Stimulated activated CD8-positive, alpha-beta memory T cell treated with anti-CD3 and anti-CD28 coated beads, Interleukin-4, amount 100 ng/mL, for 1 hour (primary cell): ENCODE results near the gene PSMA3.
"Not testable (repeated sequence)": the region's sequence is repeated elsewhere in the genome, so short reads cannot be mapped to it uniquely, and the experiment has no call there.

Experiments used
- DNase-seq, 2 donors: peaks; one replicate each; pipeline ENCODE4 v3.0.0-alpha.2; 2020; ENCODE audit warnings: low read depth in 2 of 2, low spot score in 1 of 2

The PSMA3 gene

DNA sequence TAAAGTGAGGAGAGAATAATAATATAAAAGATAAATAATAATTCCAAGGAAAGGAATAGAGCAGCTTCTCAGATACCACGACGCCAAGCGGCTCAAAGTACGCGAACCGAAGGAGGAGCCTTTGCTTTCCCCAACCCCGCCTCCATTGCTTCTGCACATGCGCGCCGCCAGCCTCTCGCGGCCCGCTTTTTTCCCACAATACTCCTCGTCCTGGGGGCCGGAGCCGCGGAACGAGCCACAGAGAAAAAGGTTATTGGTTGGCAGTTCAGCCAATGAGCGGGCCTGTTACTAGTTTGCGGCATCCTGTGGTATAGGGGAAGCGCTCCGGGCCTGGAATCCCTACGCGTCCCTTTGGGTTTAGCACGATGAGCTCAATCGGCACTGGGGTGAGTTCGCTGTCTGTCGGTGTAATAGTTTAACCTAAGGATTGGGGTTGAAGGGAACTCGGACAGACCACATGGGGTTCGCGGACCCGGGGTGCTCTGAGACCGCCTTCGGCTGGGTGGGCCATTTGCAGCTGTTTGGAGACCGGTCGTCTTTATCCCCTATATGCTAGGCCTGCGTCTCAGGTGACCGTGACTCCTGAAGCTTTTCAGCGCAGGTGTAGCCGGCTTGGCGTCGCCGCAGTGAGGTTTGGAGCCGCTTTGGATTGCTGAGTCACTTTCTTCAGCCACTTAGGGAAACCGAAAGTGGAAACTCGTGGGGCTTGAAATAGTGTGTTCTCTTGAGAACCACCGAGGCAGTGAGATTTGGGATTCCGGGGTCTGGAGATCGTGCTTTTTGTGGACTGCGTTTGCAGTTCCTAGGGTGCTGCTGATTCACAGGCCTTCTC is at the start of gene PSMA3:
Gene PSMA3, plus strand, starts transcription at position 288 of the 832 bp plus-strand sequence. Its CDS starts 78 bp downstream, at position 366.
- peak; percentile 94 to 95 for DNase-seq

DNA sequence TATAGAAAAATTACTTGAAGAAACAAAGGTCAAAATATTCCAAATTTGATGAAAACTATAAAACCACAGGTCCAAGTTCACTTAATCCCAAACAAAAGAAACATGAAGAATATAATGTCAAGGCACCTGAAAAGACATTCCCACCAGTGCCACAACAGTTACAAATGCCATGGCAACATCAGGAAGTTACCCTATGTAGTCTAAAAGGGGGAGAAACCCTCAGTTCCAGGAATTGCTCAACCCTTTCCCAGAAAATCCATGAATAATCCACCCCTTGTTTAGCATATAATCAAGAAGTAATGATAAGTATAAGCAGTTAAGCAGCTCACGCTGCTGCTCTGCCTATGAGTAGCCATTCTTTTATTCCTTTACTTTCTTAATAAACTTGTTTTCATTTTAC is 48.4 kb upstream of the PSMA3 start:
- DNase-seq = no peak

DNA sequence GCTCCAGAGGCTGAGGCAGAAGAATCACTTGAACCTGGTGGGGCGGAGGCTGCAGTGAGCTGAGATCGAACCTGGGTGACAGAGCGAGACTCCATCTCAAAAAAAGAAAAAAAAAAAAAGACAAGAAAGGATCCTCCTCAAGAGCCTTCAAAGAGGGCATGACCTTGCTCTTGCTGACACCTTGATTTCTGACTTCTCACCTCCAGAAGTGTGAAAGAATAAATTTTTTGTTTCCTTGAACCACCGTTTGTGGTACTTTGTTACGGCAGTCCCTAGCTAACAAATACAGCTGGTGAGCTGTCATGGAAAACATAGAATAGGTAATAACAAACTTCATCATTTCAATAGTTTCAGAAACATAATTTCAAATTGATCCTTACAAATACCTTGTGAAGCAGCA is 46.6 kb upstream of the PSMA3 start:
- DNase-seq = no peak

DNA sequence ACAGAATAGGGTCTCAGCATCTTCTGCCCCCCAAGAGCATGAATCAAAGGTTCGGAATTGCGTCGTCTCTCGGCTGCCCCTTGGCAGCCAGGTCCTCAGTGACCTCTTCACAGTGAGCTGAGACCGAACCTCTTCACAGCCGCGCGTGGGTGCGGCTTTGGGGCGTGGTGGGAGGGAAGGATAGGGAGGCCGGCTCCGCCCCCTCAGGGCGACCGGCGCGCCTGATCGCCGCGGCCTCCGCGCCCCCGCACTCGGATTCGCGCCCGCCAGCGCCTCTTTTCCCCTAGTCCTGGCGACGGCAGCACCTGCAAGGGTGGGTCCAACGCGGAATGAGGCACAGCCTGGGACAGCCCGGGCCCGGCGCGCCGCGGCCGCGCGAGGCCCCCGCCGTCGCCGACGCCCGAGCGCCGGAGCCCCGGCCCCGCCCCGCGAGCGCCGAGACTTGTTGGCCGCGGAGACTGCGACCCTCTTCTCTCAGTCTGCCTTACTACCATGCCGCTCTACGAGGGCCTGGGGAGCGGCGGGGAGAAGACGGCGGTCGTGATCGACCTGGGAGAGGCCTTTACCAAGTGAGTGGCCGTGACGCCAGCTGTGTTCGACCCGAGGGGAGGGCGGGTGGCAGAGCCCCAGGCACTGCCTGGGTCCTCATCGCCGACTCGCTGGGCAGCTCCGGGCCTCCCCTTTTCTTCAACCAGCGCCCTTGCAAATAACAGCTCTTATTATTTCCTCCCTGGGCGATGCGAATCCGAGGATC is 44.7 kb upstream of the PSMA3 start, which contains the start of gene ACTR10:
Gene ACTR10, plus strand, starts transcription at position 424 of the 754 bp plus-strand sequence. Its CDS starts 69 bp downstream, at position 493.
- DNase-seq = peak; percentile 63 to 76

DNA sequence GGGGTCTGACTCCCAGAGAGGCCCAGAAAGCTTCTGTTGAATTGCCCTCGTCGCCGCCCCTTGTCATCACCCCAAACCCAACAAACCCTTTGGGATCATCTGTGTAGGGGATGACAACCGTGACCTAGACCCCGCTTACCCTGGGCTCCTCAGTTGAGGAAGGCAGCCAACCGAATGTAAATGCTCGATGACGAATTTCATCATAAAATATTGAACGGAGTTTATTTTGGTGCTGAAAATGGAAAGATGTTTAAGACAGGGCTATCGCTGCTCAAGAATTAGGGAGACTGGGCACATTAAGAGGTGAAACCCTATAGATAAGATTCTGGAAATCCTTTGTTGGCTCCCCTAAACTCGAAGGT is 44.2 kb upstream of the PSMA3 start:
- DNase-seq = no peak

DNA sequence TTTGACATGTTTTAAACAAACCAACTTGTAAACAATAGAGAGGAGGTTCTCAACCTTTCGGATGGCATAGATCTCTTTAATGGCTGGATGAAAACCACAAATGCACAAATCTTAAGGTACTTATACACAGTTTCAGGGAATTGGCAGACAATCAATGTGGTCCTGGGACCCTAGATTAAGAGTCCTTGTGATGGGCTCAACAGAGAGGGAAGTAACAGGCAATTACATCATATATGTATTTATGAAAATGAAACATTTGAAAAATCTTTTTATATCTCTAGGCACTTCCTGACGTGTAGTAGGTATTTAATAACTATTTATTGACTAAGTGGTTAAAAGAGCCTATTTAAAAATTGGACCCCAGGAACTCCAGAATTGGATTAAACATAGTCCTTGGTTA is 43.8 kb upstream of the PSMA3 start:
- DNase-seq = no peak

DNA sequence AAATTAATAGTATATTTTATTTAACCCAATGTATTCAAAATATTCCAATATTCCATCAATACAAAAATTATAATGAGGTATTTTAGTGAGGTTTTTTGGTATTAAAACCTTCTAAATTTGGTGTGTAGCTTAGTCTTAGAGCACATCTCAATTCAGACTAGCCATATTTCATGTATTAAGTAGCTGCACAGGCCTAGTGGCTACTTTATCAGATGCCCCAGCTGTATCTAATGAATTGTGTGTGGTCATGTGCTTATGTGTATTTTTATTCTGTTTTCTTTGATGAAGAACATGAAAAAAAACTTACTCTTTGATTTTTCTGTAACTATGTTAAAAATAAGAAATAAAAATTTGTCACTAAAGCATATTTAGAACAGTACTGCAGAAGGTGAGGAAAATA is 31.5 kb upstream of the PSMA3 start:
- no peak for DNase-seq

DNA sequence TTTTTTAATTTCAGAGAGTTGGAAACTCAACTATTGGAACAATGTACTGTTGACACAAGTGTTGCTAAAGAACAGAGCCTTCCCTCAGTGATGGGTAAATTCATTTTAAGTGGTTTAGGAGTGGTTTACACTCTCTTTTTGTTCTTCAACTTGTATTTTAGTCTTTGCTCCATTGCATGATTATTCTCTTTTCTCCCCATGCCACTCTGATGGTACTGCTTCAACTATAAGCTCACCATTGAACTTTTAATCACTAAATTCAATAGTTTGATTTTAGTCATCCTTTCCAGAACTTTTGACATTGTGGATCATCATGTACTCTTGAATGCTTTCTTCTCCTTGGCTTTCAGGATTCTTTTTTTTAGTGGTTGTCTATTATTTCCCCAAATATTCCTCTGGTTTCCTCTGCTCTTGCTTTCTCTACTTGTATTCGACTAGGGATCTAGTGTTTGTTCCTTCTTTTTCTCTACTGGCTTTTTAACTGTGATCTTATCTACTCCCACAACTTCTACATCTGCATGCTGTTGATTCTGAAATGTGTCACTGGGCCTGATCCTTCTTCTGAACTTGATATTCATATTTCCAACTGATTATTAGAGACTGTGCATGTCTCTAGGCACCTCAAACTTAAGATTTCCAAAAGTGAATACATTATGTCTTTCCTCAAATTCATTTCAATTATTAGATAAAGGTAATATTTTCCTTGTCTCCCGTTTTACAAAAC is 29.3 kb upstream of the PSMA3 start:
- no peak for DNase-seq

DNA sequence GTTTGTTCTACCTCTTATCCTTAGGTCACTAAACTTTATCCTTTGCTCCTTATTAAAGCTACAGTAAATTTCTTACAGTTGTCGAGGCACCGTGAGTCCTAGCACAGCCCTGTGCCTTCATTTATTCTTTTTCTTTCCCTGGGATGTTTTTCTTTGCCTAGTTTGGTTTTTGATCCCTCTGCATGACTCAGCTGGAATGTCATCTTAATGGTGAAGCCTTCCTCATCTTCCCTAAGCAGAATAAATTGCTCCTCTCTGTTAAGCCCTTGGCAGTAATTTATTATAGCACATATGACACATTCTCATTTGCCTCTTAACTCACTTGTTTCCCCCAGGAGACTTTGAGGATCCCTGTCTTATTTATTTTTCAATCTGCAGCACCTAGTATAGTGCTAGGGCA is 28.1 kb upstream of the PSMA3 start:
- DNase-seq = no peak

DNA sequence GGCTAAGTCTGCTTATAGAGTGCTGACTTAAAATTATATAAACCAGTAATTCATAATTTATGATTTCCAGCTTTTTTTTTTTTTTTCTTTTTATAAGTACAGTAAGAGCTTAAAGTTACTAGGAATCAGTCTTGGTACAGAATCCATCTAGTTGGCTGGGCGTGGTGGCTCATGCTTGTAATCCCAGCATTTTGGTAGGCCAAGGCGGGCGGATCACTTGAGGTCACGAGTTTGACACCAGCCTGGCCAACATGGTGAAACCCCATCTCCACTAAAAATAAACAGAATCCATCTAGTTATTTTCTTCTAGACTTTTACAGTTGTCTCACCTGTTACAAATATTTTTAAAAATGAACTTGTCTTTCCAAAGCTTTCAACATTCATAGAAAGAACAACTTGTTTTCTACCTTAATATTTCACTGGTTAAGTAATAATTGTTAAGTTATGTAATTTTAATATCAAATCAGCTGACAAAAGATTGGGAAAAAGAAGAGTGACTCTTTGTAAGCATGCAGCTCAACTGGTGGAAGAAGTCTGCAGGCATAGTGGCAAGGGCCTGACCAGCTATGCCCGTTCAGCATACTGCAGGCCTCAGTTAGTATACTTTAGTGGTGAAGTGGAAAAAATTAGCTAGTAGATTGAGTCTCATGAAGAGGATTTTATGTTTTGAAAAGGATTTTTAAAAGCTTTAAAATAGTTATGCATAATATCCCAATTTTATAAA is 17.4 kb upstream of the PSMA3 start:
- no peak for DNase-seq

DNA sequence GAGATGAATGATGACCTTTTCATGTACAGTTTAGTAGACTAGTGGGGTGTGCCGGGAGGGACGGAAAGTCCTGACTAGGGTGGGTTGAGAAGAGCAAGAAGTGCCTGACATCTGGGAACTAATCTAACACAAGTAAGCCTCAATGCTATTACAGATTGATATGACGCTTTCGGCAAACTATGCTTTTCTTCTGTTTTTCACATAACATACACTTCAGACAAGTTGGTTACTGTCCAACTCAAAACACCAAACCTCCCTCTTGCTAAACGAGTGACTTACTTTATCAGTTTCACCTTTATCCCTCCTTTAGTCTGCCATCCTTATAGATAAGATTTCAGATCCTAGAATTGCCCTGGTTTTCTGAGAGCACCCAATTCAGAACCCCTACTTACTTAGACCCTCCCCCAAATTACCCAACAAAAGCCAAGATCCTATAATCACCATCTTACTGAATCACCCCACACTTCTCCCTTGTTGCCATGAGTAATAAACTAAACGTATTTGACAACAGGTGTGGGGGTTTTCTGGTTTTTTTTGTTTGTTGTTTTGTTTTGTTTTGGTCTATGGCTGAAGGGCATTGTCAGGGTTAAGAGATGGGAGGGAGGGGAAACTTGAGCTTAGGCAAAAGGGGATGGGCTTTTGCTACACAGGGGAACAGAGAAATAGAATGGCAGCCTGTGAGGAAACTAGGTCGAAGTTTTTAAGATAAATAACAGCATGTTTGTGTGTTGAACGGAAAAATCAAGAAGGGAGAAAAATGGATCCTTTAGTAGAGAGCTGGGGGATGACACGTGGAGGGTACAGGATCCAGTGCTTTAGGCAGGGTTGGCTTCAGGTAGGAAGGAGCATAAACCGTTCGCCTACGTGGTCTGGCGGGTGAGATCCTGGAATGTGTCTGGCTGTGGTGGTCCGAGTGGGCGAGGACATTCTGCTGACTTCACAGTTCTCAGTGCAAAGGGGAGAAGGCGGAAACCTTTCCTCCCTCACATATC is 6.1 kb upstream of the PSMA3 start:
- no peak for DNase-seq

DNA sequence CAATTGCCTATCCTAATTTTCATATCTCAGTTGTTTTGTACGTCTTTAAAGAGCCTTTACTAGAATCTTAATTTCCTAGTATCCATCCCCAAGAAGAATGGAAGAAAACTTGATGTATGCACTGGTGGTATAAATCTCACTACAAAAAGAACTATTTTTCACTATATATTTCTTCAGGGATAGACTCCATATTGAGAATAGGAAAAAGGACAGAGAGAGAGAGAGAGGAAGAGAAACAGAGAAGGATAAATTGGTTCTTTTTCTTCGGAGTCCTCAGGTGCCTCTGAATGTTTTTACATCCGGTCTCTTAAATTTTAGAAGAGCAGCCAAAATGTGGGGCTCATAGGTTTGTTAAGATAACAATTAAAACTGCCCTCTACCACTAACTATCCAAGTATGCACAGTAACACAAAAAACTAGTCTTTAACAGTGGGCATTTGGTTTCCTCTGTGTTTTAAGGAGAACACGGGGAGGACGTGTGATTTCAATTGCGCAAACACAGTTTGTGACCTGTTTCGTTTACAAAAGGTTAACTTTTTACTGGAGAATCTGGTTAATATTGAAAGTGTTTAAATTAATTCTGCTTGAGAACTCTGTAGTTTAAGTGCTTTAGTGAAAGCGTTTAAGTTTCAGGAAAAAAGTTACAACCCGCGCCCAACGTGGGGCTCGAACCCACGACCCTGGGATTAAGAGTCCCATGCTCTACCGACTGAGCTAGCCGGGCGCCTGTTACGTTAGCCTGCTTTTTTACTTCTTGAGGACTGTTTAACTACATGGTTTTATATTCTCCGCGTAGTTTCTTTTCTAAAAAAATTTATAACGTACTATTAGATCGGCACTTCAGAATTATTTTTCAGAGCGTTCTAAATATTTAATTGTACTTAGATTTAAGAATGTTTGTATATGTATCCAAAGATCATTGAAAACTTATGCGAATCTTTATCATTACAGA is 5.1 kb upstream of the PSMA3 start:
- peak; percentile 70 to 76 for DNase-seq

DNA sequence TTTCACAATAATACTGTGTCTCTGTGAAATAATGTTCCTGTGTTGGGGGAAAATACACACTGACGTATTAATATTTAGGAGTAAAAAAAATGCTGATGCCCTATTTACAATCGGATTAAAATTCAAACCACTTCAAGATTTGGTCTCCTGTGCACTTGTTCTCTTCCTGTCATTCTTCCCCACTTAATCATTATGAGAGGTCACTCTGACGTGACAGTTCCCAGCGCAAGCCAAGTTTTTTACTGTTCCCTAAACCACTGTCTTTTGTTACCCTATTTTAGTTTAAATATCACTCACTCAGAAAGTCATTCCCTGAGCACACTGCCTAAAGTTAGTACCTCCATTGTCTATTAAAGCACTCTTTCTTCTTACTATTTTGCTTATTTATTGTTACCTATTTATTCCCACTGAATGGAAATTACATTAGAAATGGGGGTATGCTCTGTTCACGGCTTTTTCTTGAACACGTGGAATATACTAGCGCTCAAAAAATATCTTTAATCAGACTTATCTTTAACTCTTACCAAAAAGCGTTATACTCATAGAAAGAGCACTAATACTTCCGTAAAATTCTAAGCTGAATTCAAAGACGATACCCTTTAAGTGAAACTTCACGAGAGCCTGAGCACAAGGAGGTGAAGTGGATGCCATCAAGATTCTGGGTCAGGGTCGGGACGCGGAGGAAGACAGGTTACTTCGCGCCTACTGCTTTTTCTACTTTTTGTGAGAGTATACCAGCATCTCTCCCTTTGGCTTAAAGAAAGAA is 670 bp upstream of the PSMA3 start:
- no peak for DNase-seq

DNA sequence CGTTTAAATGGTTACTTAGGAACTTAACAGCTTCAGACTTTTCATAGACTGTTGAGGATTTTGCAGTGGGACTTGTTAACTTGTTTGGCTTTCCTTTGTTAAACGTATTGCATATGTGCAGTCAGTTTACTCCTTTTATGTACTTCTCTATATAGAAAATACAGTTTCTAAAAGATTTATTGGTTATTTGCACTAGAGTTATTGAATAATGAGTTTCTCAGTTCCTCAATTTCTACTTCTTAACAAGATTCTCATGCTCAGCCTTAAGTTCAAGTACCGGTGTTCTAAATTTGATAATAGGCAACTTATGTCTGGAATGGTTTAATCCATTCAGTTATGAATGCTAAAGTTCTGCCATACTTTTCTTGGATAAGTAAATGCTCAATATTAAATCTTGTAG is 919 bp downstream of the PSMA3 start:
- DNase-seq = no peak

DNA sequence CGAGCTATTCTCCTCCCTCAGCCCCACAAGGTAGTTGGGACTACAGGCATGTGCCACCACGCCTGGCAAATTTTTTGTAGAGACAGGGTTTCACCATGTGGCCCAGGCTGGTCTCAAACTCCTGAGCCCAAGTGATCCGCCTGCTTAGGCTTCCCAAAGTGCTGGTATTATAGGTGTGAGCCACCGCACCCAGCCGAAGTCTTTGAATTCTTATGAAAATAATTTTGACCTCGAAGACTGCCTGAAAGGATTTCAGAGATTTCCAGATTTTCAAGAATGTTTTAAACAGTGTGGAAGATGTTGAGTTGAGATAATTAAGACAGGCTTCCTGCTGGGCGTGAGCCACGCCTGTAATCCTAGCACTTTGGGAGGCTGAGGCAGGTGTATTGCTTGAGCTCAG is 5.0 kb downstream of the PSMA3 start:
- DNase-seq = no peak

DNA sequence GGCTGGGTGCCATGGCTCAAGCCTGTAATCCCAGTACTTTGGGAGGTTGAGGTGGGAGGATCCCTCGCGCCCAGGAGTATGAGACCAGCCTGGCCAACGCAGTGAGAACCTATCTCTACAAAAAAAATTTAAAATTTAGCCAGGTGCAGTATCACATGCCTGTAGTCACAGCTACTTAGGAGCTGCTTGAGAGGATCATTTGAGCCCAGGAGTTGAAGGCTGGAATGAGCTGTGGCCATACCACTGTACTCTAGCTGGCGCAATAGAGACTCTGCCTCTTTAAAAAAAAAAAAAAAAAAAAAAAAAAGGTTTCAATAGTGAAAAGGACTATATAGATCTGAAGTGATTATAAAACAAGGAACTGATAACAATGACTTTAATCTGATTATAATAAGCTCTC is 13.5 kb downstream of the PSMA3 start:
- DNase-seq = no peak

DNA sequence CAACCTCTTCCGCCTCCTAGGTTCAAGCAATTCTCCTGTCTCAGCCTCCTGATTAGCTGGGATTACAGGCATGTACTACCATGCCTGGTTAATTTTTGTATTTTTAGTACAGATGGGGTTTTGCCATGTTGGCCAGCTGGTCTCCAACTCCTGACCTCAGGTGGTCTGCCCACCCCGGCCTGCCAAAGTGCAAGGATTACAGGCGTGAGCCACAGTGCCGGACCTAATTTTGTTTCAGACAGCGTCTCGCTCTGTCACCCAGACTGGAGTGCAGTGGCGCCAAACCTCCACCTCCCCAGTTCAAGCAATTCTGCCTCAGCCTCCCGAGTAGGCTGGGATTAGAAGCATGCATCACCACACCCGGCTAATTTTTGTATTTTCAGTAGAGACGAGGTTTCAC is 17.4 kb downstream of the PSMA3 start:
- not testable (repeated sequence) for DNase-seq

DNA sequence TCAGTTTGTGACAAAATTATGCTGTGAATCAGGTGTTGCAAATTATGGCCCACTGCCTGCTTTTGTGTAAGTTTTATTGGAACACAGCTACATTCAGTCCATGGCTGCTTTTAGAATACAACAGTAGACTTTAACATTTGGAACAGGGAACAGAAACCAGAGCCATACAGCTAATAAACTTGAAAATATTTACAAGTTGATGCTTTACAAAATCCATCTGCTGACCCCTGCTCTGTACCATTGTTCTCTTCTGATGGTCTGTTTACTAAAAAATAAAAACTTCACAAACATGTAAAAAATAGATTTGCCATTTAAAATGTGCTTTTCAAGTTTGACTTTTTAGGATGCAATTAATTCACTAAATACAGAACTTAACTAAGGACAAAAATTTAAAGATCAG is 20.8 kb downstream of the PSMA3 start:
- no peak for DNase-seq
